ENCODE results near the gene SLFNL1.

SLFNL1 gene

DNA sequence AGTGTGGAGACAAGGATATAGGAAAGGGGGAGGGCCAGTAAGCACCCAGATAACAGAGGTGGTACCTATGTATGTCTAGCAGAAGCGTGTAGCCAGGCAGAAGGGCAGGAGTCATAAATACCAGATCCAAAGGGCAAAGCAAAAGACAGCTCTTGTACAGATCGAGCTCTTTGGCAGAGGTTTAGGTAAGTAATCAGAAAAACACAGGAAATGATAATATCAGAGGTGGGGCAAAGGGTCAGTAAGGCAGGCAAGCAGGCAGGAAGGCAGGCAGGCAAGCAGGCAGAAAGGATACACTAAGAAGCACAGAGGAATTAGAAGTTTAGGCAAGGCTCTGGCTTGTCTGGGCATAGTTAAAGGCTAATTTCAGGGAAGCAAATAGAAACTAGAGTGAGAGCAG, 22.7 kb upstream of the SLFNL1 start:
- peak overlapping the region; percentile 58 for H3K4me3 ChIP-seq (ENCODE audit: low read depth, low read length)
- TF ChIP-seq, protein P1, sequence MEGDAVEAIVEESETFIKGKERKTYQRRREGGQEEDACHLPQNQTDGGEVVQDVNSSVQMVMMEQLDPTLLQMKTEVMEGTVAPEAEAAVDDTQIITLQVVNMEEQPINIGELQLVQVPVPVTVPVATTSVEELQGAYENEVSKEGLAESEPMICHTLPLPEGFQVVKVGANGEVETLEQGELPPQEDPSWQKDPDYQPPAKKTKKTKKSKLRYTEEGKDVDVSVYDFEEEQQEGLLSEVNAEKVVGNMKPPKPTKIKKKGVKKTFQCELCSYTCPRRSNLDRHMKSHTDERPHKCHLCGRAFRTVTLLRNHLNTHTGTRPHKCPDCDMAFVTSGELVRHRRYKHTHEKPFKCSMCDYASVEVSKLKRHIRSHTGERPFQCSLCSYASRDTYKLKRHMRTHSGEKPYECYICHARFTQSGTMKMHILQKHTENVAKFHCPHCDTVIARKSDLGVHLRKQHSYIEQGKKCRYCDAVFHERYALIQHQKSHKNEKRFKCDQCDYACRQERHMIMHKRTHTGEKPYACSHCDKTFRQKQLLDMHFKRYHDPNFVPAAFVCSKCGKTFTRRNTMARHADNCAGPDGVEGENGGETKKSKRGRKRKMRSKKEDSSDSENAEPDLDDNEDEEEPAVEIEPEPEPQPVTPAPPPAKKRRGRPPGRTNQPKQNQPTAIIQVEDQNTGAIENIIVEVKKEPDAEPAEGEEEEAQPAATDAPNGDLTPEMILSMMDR (IDR thresholded peaks at IDR 0.05; ENCODE audit: control insufficient read depth, extremely low read depth, insufficient read depth) = no peak

DNA sequence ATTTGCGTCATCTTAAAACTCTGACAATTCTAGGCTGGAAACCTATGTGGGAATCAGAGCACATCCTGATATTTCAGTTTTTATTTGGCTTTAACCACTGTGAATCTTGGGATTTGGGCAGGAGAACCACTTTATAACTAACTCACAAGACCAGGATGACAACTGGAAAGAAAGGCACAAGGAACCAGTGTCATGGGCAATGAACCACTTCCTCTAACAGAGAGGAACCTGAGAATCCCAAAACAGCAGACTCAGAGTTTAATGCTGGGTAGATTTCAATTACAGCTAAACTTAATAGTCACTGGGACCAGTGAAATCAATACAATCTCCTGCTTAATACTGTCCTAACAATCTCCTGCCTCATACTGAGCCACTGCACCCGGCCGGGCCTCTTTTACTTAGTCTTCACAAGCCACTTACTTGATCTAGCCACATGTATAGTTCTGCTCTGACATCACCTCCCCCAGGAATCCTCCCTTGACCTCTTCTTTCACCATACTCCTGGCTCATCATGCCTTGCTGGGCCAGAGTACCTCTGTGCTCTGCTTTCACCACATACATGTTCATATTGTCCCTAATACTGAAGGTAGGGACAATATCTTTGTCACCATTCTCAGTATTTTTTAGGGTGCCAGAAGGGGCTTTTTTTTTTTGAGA, 20.2 kb upstream of the SLFNL1 start:
- TF ChIP-seq, protein P1 (IDR thresholded peaks at IDR 0.05; ENCODE audit: control insufficient read depth, extremely low read depth, insufficient read depth) = no peak
- no peak for DNase-seq (ENCODE audit: low read depth)
- H3K4me3 ChIP-seq (ENCODE audit: low read depth, low read length) = no peak overlapping the region

More for the DNA sequence above, 22.7 kb upstream of the SLFNL1 start:
- peak; percentile 58 for DNase-seq (ENCODE audit: low read depth)

DNA sequence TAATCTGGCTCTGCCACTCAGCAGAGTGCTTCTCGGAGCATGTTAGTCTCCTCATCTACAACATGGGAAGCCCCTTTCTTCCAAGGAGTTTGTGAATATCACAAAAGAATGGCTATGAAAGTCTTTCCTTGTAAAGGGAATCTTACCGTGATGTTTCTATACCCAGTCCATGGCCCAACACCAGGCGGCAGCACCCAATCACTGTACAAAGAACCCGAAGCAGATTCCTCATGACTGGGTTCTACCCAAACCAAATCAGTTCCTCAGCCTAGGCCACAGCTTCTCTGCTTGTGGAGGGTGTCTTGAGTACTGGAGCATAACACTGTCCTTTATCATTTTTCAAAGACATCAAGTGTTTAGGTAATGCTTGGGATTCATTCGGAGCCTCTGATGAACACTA, 16.6 kb upstream of the SLFNL1 start:
- TF ChIP-seq, protein P1 (IDR thresholded peaks at IDR 0.05; ENCODE audit: control insufficient read depth, extremely low read depth, insufficient read depth) = 0 out of 2 replicates have a peak, but pooled peaks have one; percentile 13
- DNase-seq (ENCODE audit: low read depth) = no peak
- no peak overlapping the region for H3K4me3 ChIP-seq (ENCODE audit: low read depth, low read length)

DNA sequence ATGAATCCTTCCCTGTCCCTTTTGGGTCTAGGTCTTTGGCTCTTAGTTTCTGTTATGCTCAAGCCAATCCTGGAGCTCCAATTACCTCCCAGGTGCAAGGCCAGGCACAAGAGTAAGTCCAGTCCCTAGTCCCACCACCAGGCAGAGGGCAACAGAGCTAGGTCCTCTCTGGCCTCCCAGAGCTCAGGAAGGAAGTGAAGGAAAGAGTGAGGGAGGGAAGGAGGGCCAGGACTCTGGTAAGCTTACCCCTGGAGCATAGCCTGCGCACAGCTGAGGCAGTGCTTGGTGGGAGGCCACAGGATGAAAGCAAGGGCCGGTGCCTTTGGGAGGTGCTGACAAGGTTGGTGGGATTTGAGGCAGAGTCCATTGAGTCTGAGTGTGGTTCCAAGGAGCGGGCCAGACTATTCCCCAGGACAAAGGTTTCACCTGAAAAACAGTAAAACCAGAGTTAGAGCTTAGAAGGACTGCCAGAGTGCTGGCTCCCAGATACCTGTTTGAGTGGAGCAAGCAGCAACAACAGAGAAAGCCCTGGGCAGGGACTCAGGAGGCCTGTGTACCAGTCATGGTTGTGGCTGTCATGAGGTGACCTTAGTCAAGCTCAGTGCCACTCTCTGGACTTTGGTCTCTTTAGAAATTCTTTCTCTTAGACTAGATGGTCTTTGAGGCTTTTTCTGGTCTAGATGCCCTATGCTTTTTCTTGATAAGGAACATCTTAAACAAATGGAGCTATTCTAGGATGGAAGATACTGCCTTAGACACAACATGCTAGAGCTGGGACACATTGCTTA, 15.8 kb upstream of the SLFNL1 start:
- H3K4me3 ChIP-seq (ENCODE audit: low read depth, low read length) = no peak overlapping the region
- TF ChIP-seq, protein P1 (IDR thresholded peaks at IDR 0.05; ENCODE audit: control insufficient read depth, extremely low read depth, insufficient read depth) = no peak
- no peak for DNase-seq (ENCODE audit: low read depth)

DNA sequence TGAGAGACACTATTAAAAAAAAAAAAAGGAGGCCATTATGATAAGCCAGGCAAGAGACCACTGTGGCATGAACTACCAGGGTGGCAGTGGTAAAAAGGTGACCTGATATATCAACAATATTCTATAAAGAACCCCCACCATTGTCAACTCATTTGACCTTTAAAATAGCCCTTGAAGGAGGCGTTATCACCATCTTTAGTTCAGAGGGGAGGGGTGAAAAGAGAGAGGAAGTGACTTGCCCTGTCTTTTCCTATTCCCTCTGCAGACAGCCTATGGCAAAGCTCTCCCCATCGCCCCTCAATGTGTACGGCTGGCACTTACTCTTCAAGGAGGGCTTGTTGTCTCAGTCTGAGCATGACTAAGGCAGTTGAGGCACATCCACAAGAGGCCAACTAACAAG, 11.7 kb upstream of the SLFNL1 start:
- no peak for DNase-seq (ENCODE audit: low read depth)
- TF ChIP-seq, protein P1 (IDR thresholded peaks at IDR 0.05; ENCODE audit: control insufficient read depth, extremely low read depth, insufficient read depth) = no peak
- no peak overlapping the region for H3K4me3 ChIP-seq (ENCODE audit: low read depth, low read length)

DNA sequence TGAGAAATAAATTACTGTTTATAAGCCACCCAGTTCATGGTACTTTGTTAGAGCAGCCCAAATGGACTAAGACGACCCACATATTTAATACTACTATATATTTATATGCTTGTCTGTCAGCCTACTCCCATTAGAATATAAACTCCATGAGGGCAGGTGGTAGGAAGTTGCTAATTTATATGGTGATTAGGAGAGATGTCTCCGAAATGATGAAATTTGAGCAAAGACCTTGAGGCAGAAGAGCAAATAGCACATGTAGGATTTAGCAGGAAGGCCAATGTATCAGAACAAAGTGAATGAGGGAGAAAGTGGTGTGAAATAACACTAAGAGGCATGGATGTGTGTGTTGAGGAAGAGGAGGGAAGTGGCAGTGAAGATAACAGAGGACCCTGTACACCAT, 10.6 kb upstream of the SLFNL1 start:
- TF ChIP-seq, protein P1 (IDR thresholded peaks at IDR 0.05; ENCODE audit: control insufficient read depth, extremely low read depth, insufficient read depth) = no peak
- DNase-seq (ENCODE audit: low read depth) = no peak
- H3K4me3 ChIP-seq (ENCODE audit: low read depth, low read length) = no peak overlapping the region

Data from LNCaP clone FGC (cell line).